ENCODE measurements around the gene LOXL1. TPM values are rescaled to one million over a fixed set of nuclear protein-coding genes. Genes with fewer than 3 reads are reported as not detected.

The LOXL1 gene
- polyA plus RNA-seq, 1 donor (not counting 4 experiments of a cell fraction or from before 2014, with no cell fraction given), result 8.8 TPM

GRCh38 chr15:73888224-73889041 lies 37.8 kb upstream of the LOXL1 start:
- Histone ChIP-seq H2AFZ (ENCODE audit: control insufficient read depth, low read length) (no peak overlapping the region), H3K79me2 (ENCODE audit: control insufficient read depth, insufficient read depth, low read length) (no peaks in the 10 kb centered on the region), H3K9me3 (ENCODE audit: control insufficient read depth, low read depth, low read length) (no peaks in the 10 kb centered on the region), H3K36me3 (ENCODE audit: control insufficient read depth in 2 of 2, extremely low read depth in 1 of 2, insufficient read depth in 2 of 2, low read length in 2 of 2) (no peaks in the 10 kb centered on the region), H3K9ac (ENCODE audit: control insufficient read depth, extremely low read depth, insufficient read depth, low read length) (no peak overlapping the region), H3K4me3 (ENCODE audit: control insufficient read depth in 2 of 3, extremely low read depth in 1 of 3, insufficient read depth in 2 of 3, low read depth in 1 of 3, low read length in 3 of 3) (no peak overlapping the region), H3K9me1 (ENCODE audit: control insufficient read depth, extremely low read depth, insufficient read depth, low read length) (no peaks in the 10 kb centered on the region), H4K20me1 (ENCODE audit: control insufficient read depth, extremely low read depth, insufficient read depth, low read length) (peaks cover 2% of the 10 kb centered on the region), H3K27ac (ENCODE audit: control insufficient read depth, insufficient read depth, low read length) (no peak overlapping the region), H3K4me2 (ENCODE audit: control insufficient read depth, extremely low read depth, insufficient read depth, low read depth, low read length) (no peak overlapping the region), H3K27me3 (ENCODE audit: control insufficient read depth, extremely low read depth, insufficient read depth, low read length) (peaks cover 25% of the 10 kb centered on the region), H3K4me1 (ENCODE audit: control insufficient read depth, extremely low read depth, insufficient read depth, low read length) (no peaks in the 10 kb centered on the region)
- no peak for TF ChIP-seq CTCF (optimal IDR thresholded peaks at IDR 0.05 in 1 of 3, IDR thresholded peaks at IDR 0.05 in 1 of 3, conservative IDR thresholded peaks at IDR 0.05 in 1 of 3; ENCODE audit: extremely low read depth in 1 of 3, insufficient read depth in 2 of 3, low read length in 3 of 3)
- dilution Hi-C loops (cut with MboI; ENCODE audit: extremely low pct_ligation_motif_present, low sequenced_read_pairs), result no loop called here
- DNase-seq (ENCODE audit: low read depth, low spot score) (no peak), FAIRE-seq (no peak)

- no peaks in the 10 kb centered on the region for H3K79me2 ChIP-seq (ENCODE audit: control insufficient read depth, insufficient read depth, low read length)
- H3K4me1 ChIP-seq (ENCODE audit: control insufficient read depth, extremely low read depth, insufficient read depth, low read length), result no peaks in the 10 kb centered on the region
- TF ChIP-seq EZH2 (IDR thresholded peaks at IDR 0.05; ENCODE audit: low read length) (no peak), CTCF (optimal IDR thresholded peaks at IDR 0.05 in 1 of 3, IDR thresholded peaks at IDR 0.05 in 1 of 3, conservative IDR thresholded peaks at IDR 0.05 in 1 of 3; ENCODE audit: extremely low read depth in 1 of 3, insufficient read depth in 2 of 3, low read length in 3 of 3) (no peak)
- no peaks in the 10 kb centered on the region for H3K36me3 ChIP-seq (ENCODE audit: control insufficient read depth in 2 of 2, extremely low read depth in 1 of 2, insufficient read depth in 2 of 2, low read length in 2 of 2)
- H3K9me3 ChIP-seq (ENCODE audit: control insufficient read depth, low read depth, low read length), result no peaks in the 10 kb centered on the region
- DNase-seq (ENCODE audit: low read depth, low spot score) (no peak), FAIRE-seq (no peak)
- H3K9me1 ChIP-seq (ENCODE audit: control insufficient read depth, extremely low read depth, insufficient read depth, low read length), result no peaks in the 10 kb centered on the region
- peaks cover 2% of the 10 kb centered on the region for H4K20me1 ChIP-seq (ENCODE audit: control insufficient read depth, extremely low read depth, insufficient read depth, low read length)
- dilution Hi-C loops (cut with MboI; ENCODE audit: extremely low pct_ligation_motif_present, low sequenced_read_pairs), result no loop called here
- no peak overlapping the region for H3K4me2 ChIP-seq (ENCODE audit: control insufficient read depth, extremely low read depth, insufficient read depth, low read depth, low read length)
- no peak overlapping the region for H3K27ac ChIP-seq (ENCODE audit: control insufficient read depth, insufficient read depth, low read length)
- H2AFZ ChIP-seq (ENCODE audit: control insufficient read depth, low read length), result no peak overlapping the region
- H3K9ac ChIP-seq (ENCODE audit: control insufficient read depth, extremely low read depth, insufficient read depth, low read length), result no peak overlapping the region
- H3K27me3 ChIP-seq (ENCODE audit: control insufficient read depth, extremely low read depth, insufficient read depth, low read length), result peaks cover 21% of the 10 kb centered on the region
- H3K4me3 ChIP-seq (ENCODE audit: control insufficient read depth in 2 of 3, extremely low read depth in 1 of 3, insufficient read depth in 2 of 3, low read depth in 1 of 3, low read length in 3 of 3), result no peak overlapping the region
These were observed 37.1 kb upstream of the LOXL1 start for GRCh38 chr15:73889053-73889761.

All from keratinocyte (primary cell).